ENCODE data around the gene TKTL1.
"Not testable (repeated sequence)": the region's sequence is repeated elsewhere in the genome, so short reads cannot be mapped to it uniquely, and the experiment has no call there.

Gene TKTL1

DNA sequence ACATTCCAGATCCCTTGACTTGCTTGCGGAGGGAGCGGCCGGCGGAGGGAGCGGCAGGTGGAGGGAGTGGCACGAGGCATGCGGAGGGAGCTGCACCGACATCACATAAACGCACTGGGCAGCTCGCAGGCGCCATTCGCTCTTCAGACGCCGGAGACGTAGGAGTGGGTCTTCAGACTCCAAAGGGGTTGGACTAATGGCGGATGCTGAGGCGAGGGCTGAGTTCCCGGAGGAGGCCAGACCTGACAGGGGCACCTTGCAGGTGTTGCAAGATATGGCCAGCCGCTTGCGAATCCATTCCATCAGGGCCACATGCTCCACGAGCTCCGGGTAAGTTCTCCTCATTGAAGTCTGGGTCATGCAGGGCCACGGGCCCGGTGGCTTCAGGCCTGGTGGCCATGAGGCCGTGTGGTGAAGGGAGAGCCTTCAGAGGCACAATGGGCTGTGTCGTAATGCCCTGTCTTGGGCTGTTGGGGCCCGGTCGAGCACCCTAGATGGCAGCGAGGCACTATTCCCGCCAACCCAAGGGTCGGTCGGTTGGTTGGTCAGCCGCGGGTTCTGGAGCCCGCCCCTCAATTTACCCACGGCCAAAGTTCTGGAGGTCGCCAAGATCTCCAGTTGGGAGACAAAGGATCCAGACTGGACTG, at the start of gene TKTL1:
Gene TKTL1 (plus strand): TSS at position 132 of the 647 bp plus-strand sequence. CDS start 65 bp downstream, at position 197.
- DNase-seq, result no peak

GRCh38 chrX:154247377-154248045, 48.1 kb upstream of the TKTL1 start:
- not testable (repeated sequence) for DNase-seq

DNA sequence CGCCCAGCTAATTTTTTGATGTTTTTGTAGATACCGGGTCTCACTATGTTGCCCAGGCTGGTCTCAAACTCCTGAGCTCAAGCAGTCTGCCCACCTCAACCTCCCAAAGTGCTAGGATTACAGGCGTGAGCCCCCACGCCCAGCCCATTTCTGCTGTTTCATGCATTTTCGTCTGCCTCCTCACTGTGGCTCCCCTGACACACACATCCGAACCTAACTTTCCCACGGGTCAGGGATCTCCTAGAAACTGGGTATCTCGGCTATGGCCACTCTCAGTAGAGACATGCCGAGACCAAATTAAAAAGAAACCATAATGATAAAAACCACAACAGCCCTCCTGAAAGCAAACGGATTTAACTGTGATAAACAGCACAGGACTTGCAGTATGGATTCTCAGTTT, 47.5 kb upstream of the TKTL1 start:
- DNase-seq, result not testable (repeated sequence)

- DNase-seq, result not testable (repeated sequence)
Observed at GRCh38 chrX:154257282-154257681, 38.3 kb upstream of the TKTL1 start, which contains the start of gene OPN1MW3. OPN1MW3 (plus strand) TSS chrX:154257582; CDS start chrX:154257620, 38 bp downstream.

DNA sequence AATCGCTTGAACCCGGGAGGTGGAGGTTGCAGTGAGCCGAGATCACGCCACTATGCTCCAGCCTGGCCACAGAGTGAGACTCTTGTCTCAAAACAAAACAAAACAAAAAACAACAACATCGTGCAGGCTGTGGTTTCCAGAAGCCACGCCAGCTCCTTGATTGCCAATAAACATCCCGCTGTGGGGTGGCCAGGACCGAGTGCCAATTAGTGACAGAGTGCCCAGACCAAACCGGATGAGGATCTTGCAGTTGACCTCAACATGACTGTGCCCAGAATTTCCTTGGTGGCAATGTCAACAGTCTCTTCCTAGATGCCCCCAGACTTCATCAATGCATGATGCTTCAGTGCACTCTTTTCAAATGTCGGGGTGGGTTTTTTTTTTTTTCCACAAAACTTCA, 36.9 kb upstream of the TKTL1 start:
- DNase-seq, result not testable (repeated sequence)

- DNase-seq, result not testable (repeated sequence)
Observed at GRCh38 chrX:154263072-154263471, 32.5 kb upstream of the TKTL1 start.

DNA sequence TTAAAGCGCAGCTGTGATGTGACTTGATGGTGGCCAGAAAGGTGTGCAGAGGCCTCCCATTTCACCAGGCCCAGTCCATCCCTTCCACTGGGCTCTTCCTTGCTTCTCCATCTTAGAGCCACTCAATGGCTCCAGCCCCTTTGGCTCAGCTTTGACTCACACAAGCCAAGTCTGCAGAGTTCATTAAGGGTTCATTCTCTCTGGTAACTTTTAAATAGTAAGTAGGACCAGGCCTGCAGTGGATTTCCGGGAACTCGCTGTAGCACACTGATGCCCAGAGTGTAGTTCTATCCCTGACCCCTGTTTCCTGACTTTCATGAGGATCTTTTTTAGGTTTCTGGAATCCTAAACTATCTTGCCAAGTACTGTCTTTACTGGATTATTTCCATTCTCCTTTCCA, 26.4 kb upstream of the TKTL1 start:
- not testable (repeated sequence) for DNase-seq

- not testable (repeated sequence) for DNase-seq
Observed at GRCh38 chrX:154284489-154285338, 10.9 kb upstream of the TKTL1 start.

DNA sequence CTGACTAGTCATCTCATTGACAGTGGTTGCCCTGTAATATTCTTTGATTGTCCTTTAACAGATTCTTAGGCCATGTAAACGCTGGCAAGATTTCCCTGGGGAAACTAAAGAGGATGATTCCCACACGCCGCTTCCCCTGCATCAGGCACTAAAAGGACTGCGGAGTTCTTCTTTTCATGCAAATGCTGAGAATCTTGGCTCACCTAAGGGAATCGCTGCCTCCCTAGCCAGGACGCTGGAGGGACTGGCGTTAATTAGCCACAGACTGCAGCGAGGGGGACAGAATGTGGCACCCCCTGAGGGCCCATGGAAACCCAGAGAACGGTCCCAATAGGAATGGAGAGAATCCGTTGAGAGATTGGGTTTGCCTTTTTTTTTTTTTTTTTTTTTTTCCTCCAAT, 9.2 kb upstream of the TKTL1 start:
- DNase-seq, result not testable (repeated sequence)

- DNase-seq, result no peak
Observed at GRCh38 chrX:154294791-154295574, 612 bp upstream of the TKTL1 start, which contains the start of gene TEX28. TEX28 (minus strand) TSS chrX:154295124; CDS start chrX:154292117, 3,007 bp downstream.

DNA sequence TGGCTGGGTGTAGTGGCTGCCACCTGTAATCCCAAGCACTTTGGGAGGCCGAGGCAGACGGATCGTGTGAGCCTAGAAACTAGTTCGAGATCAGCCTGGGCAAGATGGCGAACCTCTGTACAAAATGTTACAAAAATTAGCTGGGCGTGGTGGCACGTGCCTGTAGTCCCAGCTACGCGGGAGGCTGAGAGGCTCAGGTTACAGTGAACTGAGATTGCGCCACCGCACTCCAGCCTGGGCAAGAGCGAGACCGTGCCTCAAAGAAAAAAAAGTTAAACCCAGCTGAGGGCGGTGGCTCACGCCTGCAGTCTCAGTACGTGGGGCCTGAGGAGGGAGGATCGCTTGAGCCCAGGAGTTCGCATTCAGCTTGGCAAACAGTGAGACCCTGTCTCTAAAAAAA, 1.1 kb downstream of the TKTL1 start:
- no peak for DNase-seq

- peak; percentile 78 for DNase-seq
Observed at GRCh38 chrX:154298312-154298711, 2.7 kb downstream of the TKTL1 start.

- DNase-seq, result no peak
Observed at GRCh38 chrX:154300816-154301215, 5.2 kb downstream of the TKTL1 start.

DNA sequence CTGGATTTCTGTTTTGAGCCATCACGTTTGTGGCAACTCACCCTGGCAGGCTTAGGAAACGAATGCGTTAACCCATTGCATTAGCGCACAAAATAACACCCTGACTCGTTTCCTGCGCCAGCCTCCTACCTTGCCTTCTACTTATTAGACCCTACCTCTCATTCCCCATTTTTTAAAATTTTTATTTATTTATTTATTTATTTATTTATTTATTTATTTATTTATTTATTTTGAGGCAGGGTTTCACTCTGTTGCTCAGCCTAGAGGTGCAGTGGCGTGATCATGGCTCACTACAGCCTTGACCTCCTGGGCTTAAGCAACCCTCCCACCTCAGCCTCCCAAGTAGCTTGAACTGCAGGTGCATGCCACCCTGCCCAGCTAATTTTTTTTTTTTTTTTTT, 7.4 kb downstream of the TKTL1 start:
- DNase-seq, result not testable (repeated sequence)

- DNase-seq, result no peak
Observed at GRCh38 chrX:154303476-154303875, 7.9 kb downstream of the TKTL1 start.

DNA sequence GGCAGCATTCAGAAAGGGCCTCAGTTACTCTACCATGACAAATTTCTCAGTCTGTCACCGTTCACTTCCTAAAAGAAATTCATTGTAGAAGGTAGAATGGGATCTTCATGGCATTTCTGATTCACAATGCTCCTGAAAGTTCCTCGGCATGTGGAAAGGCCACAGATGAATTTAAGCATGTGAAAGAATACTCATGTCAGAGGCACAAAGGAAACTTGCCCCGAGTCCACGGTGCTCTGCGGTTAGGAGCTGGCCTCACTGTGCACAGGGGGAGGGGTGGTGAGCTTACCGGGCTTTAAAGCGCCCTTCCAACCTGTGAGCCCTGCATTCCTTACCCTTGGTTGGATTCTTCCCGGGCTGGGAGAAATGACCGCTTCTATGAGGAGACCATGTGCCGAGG, 9.3 kb downstream of the TKTL1 start:
- DNase-seq, result peak; percentile 26

DNA sequence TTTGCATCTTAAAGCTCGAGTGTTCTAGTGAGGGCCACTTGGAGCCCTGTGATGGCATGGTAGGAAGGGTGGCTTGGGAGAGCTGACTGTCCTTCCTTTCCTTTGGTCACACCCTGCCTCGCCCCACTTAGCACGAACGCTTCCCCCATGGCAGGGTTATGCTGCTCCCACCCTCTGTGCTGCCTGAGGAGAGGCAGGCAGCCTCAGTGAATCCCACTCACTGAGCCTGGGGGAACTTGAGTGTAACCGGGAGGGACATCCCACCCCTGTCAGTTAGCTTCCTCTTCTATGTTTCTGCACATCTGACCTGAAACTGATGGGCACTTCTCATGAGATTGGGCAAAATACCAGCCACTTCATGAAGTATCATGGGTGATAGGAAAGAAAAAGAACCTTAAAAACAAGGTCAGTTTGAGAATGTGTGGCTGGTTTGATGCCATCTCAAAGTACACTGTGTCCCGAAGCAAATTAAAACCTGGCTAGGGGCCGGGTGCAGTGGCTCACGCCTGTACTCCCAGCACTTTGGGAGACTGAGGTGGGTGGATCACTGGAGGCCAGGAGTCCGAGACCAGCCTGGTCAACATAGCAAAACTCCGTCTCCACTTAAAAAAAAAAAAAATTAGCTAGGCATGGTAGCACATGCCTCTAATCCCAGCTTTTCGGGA, 10.1 kb downstream of the TKTL1 start:
- no peak for DNase-seq

DNA sequence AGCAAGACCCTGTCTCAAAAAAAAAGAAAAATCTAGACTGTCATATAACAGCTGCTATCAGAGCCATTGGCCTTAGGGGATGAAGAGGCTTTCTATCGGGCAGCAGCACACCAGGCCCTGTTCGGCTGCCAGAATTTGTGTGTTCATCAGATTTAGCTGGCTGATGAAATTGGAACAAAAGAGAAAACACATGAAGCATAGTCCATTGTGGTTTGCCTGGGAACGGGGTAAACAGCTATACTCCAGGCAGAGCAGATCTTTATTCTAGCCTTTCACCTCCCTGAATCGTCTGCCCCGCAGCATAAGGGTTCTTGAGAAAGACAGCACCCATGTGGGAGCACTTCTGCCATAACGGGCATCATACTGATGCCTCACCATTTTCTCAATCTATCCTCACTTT, 11.6 kb downstream of the TKTL1 start:
- DNase-seq, result no peak

- DNase-seq, result peak; percentile 77
Observed at GRCh38 chrX:154308108-154308946, 12.7 kb downstream of the TKTL1 start.

GRCh38 chrX:154309041-154309775, 13.6 kb downstream of the TKTL1 start:
- no peak for DNase-seq
